ENCODE measurements around the gene ITGB3.

Gene ITGB3

DNA sequence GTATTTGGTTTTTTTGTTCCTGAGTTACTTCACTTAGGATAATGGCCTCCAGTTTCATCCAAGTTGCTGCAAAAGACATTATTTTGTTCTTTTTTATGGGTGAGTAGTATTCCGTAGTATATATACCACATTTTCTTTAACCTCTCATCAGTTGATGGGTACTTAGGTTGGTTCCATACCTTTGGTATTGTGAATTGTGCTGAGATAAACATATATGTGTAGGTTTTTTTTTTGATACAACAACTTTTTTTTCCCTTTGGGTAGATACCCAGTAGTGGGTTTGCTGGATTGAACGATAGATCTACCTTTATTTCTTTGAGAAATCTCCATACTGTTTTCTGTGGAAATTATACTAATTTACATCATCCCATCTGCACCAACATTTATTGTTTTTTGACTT lies 76.9 kb downstream of the ITGB3 start:
- Histone ChIP-seq H3K36me3 (ENCODE audit: control insufficient read depth in 1 of 2, insufficient read depth in 2 of 2, low read length in 2 of 2) (no peaks in the 10 kb centered on the region), H3K9me3 (ENCODE audit: insufficient read depth, low read depth, low read length) (no peaks in the 10 kb centered on the region), H3K23ac (ENCODE audit: low read length) (no peak overlapping the region), H3K14ac (ENCODE audit: low read length) (no peak overlapping the region), H3K4me2 (ENCODE audit: low read length) (no peak overlapping the region), H2BK120ac (ENCODE audit: insufficient read depth, low read length, poor library complexity) (no peak overlapping the region), H3K79me1 (ENCODE audit: low read length) (no peaks in the 10 kb centered on the region), H2BK5ac (ENCODE audit: low read depth, low read length, poor library complexity) (no peak overlapping the region), H3K27ac (ENCODE audit: low read depth, low read length) (no peak overlapping the region), H2AFZ (ENCODE audit: insufficient read depth, low read length, poor library complexity) (no peak overlapping the region), H4K8ac (ENCODE audit: low read depth, low read length) (no peak overlapping the region), H4K12ac (ENCODE audit: low read depth, low read length) (no peak overlapping the region), H3K4me3 (ENCODE audit: low read depth, low read length) (no peak overlapping the region), H3K9ac (ENCODE audit: low read length) (no peak overlapping the region), H3K4me1 (ENCODE audit: control insufficient read depth in 1 of 2, insufficient read depth in 2 of 2, low read length in 2 of 2) (no peaks in the 10 kb centered on the region), H3K4ac (ENCODE audit: low read depth, low read length) (no peak overlapping the region), H3K18ac (ENCODE audit: low read length) (no peak overlapping the region), H2BK12ac (ENCODE audit: low read length) (no peak overlapping the region), H2AK5ac (ENCODE audit: low read length) (no peak overlapping the region), H3K79me2 (ENCODE audit: control insufficient read depth, insufficient read depth, low read length, poor library complexity) (no peaks in the 10 kb centered on the region), H4K91ac (ENCODE audit: low read depth, low read length) (no peak overlapping the region), H3K27me3 (ENCODE audit: insufficient read depth, low read length) (no peaks in the 10 kb centered on the region)
- no peak for DNase-seq
- WGBS (ENCODE audit: extremely low coverage, insufficient coverage, insufficient read length), result no CpG with 5 or more reads among the region's 2 CpGs

GRCh38 chr17:47332287-47332686 lies 78.7 kb downstream of the ITGB3 start:
- Histone ChIP-seq H3K9me3 (ENCODE audit: insufficient read depth, low read depth, low read length) (no peaks in the 10 kb centered on the region), H3K79me2 (ENCODE audit: control insufficient read depth, insufficient read depth, low read length, poor library complexity) (no peaks in the 10 kb centered on the region), H3K4me3 (ENCODE audit: low read depth, low read length) (no peak overlapping the region), H3K4me2 (ENCODE audit: low read length) (no peak overlapping the region), H4K91ac (ENCODE audit: low read depth, low read length) (no peak overlapping the region), H3K4ac (ENCODE audit: low read depth, low read length) (no peak overlapping the region), H2BK5ac (ENCODE audit: low read depth, low read length, poor library complexity) (no peak overlapping the region), H3K9ac (ENCODE audit: low read length) (no peak overlapping the region), H4K8ac (ENCODE audit: low read depth, low read length) (no peak overlapping the region), H4K12ac (ENCODE audit: low read depth, low read length) (no peak overlapping the region), H2BK12ac (ENCODE audit: low read length) (no peak overlapping the region), H3K27me3 (ENCODE audit: insufficient read depth, low read length) (no peaks in the 10 kb centered on the region), H3K4me1 (ENCODE audit: control insufficient read depth in 1 of 2, insufficient read depth in 2 of 2, low read length in 2 of 2) (no peaks in the 10 kb centered on the region), H2BK120ac (ENCODE audit: insufficient read depth, low read length, poor library complexity) (no peak overlapping the region), H3K36me3 (ENCODE audit: control insufficient read depth in 1 of 2, insufficient read depth in 2 of 2, low read length in 2 of 2) (no peaks in the 10 kb centered on the region), H3K18ac (ENCODE audit: low read length) (no peak overlapping the region), H3K23ac (ENCODE audit: low read length) (no peak overlapping the region), H2AK5ac (ENCODE audit: low read length) (no peak overlapping the region), H3K79me1 (ENCODE audit: low read length) (no peaks in the 10 kb centered on the region), H3K27ac (ENCODE audit: low read depth, low read length) (no peak overlapping the region), H3K14ac (ENCODE audit: low read length) (no peak overlapping the region), H2AFZ (ENCODE audit: insufficient read depth, low read length, poor library complexity) (no peak overlapping the region)
- no peak for DNase-seq

DNA sequence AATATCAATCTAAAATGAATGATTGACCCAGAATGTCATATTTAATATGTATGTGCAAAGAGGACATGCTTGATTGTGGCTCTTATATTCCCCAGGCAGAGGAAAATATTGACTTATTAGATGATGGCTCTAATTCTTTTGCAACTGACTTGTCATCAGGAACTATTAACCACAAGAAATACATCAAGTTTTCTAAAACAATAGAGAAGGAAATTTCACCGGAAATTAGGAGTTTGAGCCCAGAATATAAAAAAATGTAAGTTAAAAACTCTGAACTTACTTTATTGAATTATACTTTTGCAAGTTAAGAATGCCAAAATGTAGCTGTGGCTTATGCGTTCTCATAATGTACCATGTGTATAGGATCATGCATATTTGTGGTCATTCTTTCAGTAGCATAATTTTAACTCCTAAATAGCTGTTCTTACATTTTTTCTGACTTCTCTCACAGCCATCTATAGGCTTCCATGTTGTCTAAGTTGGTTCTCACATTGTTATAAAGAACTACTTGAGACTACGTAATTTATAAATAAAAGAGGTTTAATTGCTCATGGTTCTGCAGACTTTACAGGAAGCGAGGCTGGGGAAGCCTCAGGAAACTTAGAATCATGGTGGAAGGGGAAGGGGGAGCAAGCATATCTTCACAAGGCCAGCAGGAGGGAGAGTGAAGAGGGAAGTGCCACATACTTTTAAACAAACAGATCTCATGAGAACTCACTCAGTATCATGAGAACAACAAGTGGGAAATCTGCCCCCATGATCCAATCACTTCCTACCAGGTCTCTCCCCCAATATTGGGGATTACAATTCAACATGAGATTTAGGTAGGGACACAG lies 81.7 kb downstream of the ITGB3 start:
- no CpG with 5 or more reads among the region's 4 CpGs for WGBS (ENCODE audit: extremely low coverage, insufficient coverage, insufficient read length)
- H3K36me3 ChIP-seq (ENCODE audit: control insufficient read depth in 1 of 2, insufficient read depth in 2 of 2, low read length in 2 of 2), result no peaks in the 10 kb centered on the region
- DNase-seq, result no peak
- no peaks in the 10 kb centered on the region for H3K9me3 ChIP-seq (ENCODE audit: insufficient read depth, low read depth, low read length)
- no peak overlapping the region for H3K14ac ChIP-seq (ENCODE audit: low read length)
- no peak overlapping the region for H3K4ac ChIP-seq (ENCODE audit: low read depth, low read length)
- no peaks in the 10 kb centered on the region for H3K79me1 ChIP-seq (ENCODE audit: low read length)
- no peaks in the 10 kb centered on the region for H3K4me1 ChIP-seq (ENCODE audit: control insufficient read depth in 1 of 2, insufficient read depth in 2 of 2, low read length in 2 of 2)
- no peak overlapping the region for H3K18ac ChIP-seq (ENCODE audit: low read length)
- H4K12ac ChIP-seq (ENCODE audit: low read depth, low read length), result no peak overlapping the region
- no peak overlapping the region for H4K91ac ChIP-seq (ENCODE audit: low read depth, low read length)
- no peak overlapping the region for H4K8ac ChIP-seq (ENCODE audit: low read depth, low read length)
- H3K4me2 ChIP-seq (ENCODE audit: low read length), result no peak overlapping the region
- H2BK5ac ChIP-seq (ENCODE audit: low read depth, low read length, poor library complexity), result no peak overlapping the region
- H2AFZ ChIP-seq (ENCODE audit: insufficient read depth, low read length, poor library complexity), result no peak overlapping the region
- no peak overlapping the region for H2BK12ac ChIP-seq (ENCODE audit: low read length)
- no peak overlapping the region for H3K27ac ChIP-seq (ENCODE audit: low read depth, low read length)
- H3K9ac ChIP-seq (ENCODE audit: low read length), result no peak overlapping the region
- no peak overlapping the region for H3K23ac ChIP-seq (ENCODE audit: low read length)
- no peak overlapping the region for H2BK120ac ChIP-seq (ENCODE audit: insufficient read depth, low read length, poor library complexity)
- H3K79me2 ChIP-seq (ENCODE audit: control insufficient read depth, insufficient read depth, low read length, poor library complexity), result no peaks in the 10 kb centered on the region
- no peak overlapping the region for H2AK5ac ChIP-seq (ENCODE audit: low read length)
- no peak overlapping the region for H3K4me3 ChIP-seq (ENCODE audit: low read depth, low read length)
- H3K27me3 ChIP-seq (ENCODE audit: insufficient read depth, low read length), result no peaks in the 10 kb centered on the region

DNA sequence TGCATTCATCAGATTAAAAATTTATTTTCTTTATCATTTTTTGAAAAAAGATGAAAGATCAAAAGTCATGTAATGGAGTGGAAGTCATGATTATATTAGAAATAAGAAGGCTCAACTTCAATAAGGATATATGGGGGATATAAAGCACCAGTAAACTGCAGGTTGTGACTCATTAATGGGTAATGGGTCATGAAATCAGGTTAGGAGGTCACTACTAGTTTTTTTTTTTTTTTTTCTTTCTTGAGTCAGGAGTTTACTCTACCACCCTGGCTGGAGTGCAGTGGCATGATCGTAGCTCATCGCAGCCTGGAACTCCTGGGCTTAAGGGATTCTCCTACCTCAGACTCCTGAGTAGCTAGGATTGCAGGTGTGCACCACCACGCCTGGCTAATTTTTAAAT lies 84.4 kb downstream of the ITGB3 start:
- Histone ChIP-seq H4K12ac (ENCODE audit: low read depth, low read length) (no peak overlapping the region), H3K27me3 (ENCODE audit: insufficient read depth, low read length) (no peaks in the 10 kb centered on the region), H2BK5ac (ENCODE audit: low read depth, low read length, poor library complexity) (no peak overlapping the region), H3K9ac (ENCODE audit: low read length) (no peak overlapping the region), H3K9me3 (ENCODE audit: insufficient read depth, low read depth, low read length) (no peaks in the 10 kb centered on the region), H3K4me2 (ENCODE audit: low read length) (no peak overlapping the region), H3K4ac (ENCODE audit: low read depth, low read length) (no peak overlapping the region), H2BK120ac (ENCODE audit: insufficient read depth, low read length, poor library complexity) (no peak overlapping the region), H2AK5ac (ENCODE audit: low read length) (no peak overlapping the region), H2AFZ (ENCODE audit: insufficient read depth, low read length, poor library complexity) (no peak overlapping the region), H3K4me1 (ENCODE audit: control insufficient read depth in 1 of 2, insufficient read depth in 2 of 2, low read length in 2 of 2) (no peaks in the 10 kb centered on the region), H3K79me1 (ENCODE audit: low read length) (no peaks in the 10 kb centered on the region), H2BK12ac (ENCODE audit: low read length) (no peak overlapping the region), H3K23ac (ENCODE audit: low read length) (no peak overlapping the region), H4K91ac (ENCODE audit: low read depth, low read length) (no peak overlapping the region), H3K27ac (ENCODE audit: low read depth, low read length) (no peak overlapping the region), H3K36me3 (ENCODE audit: control insufficient read depth in 1 of 2, insufficient read depth in 2 of 2, low read length in 2 of 2) (no peaks in the 10 kb centered on the region), H3K14ac (ENCODE audit: low read length) (no peak overlapping the region), H4K8ac (ENCODE audit: low read depth, low read length) (no peak overlapping the region), H3K18ac (ENCODE audit: low read length) (no peak overlapping the region), H3K79me2 (ENCODE audit: control insufficient read depth, insufficient read depth, low read length, poor library complexity) (no peaks in the 10 kb centered on the region), H3K4me3 (ENCODE audit: low read depth, low read length) (no peak overlapping the region)
- no peak for DNase-seq
- WGBS (ENCODE audit: extremely low coverage, insufficient coverage, insufficient read length), result no CpG with 5 or more reads among the region's 3 CpGs
